OCI-LY7 (cell line): Measurements from ENCODE around the gene C16orf87.

Source experiments
- EZH2phosphoT487 ChIP-seq: fragments of 200-600 bp; sonication (generic); IDR thresholded peaks from 2 replicates; pipeline ENCODE4 v1.6.1; 2018; ENCODE audit warnings: low read depth, borderline replicate concordance, mild to moderate bottlenecking, mixed run types, antibody characterized with exemption, low read length, moderate library complexity, mixed read lengths
- TF ChIP-seq, protein P1 (sequence below): fragments of 200-600 bp; sonication (generic); conservative IDR thresholded peaks from 2 replicates; pipeline ENCODE4 v1.5.1; 2014; ENCODE audit warnings: mild to moderate bottlenecking, antibody characterized with exemption, low read length, moderate library complexity, mixed read lengths

DNA sequence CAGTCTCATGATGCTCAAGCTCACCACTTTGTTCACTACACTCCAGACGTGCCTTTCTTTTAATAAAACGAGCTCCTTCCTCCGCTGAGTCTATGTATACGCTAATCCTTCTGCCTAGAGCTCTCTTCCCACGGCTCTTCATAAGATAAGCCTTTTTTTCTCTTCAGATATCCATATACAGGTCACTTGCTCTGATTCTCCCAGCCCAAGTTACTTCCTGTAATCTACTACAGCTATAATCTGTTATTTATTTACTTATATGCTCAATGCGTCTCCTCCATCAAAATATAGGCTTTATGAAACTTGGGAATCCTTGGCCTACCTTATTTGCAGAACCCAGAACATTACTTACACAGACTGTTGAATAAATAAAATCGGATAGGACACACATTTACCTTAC lies 17.4 kb downstream of the C16orf87 start:
- TF ChIP-seq, protein P1, sequence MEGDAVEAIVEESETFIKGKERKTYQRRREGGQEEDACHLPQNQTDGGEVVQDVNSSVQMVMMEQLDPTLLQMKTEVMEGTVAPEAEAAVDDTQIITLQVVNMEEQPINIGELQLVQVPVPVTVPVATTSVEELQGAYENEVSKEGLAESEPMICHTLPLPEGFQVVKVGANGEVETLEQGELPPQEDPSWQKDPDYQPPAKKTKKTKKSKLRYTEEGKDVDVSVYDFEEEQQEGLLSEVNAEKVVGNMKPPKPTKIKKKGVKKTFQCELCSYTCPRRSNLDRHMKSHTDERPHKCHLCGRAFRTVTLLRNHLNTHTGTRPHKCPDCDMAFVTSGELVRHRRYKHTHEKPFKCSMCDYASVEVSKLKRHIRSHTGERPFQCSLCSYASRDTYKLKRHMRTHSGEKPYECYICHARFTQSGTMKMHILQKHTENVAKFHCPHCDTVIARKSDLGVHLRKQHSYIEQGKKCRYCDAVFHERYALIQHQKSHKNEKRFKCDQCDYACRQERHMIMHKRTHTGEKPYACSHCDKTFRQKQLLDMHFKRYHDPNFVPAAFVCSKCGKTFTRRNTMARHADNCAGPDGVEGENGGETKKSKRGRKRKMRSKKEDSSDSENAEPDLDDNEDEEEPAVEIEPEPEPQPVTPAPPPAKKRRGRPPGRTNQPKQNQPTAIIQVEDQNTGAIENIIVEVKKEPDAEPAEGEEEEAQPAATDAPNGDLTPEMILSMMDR: no peak
- no peak for TF ChIP-seq EZH2phosphoT487
